Suppressor macrophage treated with lipopolysaccharide for 1 hour (primary cell): ENCODE measurements around the gene SEC23IP.

Source experiments
- DNase-seq, 3 donors: peaks; one replicate each; pipeline ENCODE4 v3.0.0-alpha.2; 2020 to 2022

The SEC23IP gene

GRCh38 chr10:119942973-119943372, 50.4 kb downstream of the SEC23IP start:
- DNase-seq, result no peak

DNA sequence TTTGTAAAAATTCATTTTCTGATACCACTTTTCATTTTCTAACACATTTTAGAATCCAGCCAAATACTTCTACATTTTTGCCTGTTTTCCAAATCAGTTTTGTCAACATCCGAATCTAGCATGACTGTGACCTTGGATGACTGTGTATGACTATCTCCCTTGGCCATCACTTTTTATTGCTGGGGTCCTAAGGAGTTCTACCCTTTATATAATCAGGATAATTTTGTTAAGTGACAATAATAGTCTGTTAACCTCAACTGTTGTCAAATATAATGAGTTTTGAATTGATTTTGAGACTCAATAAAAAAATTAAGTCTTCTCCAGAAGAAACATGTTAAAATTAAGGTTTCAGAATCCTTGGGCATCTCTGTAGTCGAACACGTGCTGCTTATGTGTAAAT, 53.3 kb downstream of the SEC23IP start:
- DNase-seq, result no peak

DNA sequence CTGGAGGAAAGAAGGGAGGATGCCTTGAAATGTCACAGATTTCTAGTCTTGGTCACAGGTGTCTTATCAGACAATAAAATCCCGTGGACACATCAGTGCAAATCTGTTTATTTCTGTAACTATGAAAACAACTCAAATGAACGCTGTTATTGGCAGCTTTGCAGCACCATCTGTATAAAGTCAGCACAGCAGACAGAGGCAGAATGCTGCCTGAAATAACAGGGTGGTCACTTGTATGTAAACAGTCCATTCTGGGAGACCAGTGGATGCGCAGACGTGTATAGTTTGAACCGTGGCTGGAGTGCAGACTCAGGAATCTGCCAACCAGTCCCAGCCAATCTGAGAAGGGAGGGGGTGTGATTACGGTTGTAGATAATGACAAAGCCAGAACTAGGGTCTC, 54.8 kb downstream of the SEC23IP start:
- no peak for DNase-seq

GRCh38 chr10:119957451-119957850, 64.9 kb downstream of the SEC23IP start:
- DNase-seq, result no peak

GRCh38 chr10:119962837-119963236, 70.3 kb downstream of the SEC23IP start:
- DNase-seq, result no peak

DNA sequence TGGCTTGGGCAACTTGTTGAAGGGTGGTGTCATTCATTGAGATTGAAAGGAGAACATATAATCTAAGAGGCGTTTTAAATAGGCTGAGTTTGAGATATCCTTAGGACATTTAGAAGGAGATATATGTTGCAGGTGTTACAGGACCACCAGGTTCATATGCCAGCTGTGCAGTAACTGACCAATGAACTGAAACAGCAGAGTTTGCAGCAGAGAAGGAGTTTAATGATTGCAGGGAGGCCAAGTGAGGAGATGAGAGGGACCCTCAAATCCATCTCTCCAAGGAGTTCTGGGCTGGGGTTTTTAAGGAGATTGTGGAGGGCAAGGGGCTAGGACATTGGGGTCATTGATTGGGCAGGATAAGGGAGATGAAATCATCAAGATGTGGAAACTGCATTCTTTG, 74.5 kb downstream of the SEC23IP start:
- DNase-seq, result no peak

DNA sequence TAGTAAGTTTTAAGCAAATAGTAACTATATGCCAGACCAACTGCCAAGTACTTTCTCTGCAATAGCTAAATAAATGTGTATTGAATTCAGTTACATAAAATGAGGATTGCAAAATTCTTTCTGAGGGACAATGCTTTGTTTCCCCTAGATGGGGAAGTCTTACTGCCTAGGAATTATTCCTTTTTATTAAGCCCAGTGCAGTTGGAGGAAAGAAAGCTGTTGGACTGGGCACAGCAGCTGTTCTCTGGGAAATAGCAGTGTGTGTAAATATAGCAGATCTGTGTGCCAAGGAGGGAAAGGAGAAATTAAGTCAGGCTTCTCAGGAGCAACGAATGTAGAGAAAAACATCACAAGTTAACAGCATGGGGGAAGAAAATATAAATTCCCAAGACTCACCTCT, 77.1 kb downstream of the SEC23IP start:
- no peak for DNase-seq

DNA sequence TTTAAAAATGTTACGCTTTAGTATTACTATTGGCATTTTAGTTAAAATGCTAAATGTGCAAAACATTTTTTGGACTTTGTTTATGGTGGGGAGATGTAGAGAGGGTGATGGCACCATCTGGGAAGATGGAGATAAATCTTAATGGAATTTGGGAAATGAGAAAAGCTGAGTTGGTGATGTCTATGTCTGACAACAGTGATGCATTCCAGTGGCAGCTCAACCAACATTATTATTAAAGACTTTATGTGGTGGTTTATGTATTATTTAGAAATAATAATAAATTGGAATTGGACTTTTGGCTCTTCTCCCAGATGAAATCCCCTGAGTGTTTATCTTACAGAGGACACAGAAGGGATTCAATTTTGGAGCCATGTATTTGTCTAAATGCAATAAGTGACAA, 77.6 kb downstream of the SEC23IP start:
- no peak for DNase-seq

DNA sequence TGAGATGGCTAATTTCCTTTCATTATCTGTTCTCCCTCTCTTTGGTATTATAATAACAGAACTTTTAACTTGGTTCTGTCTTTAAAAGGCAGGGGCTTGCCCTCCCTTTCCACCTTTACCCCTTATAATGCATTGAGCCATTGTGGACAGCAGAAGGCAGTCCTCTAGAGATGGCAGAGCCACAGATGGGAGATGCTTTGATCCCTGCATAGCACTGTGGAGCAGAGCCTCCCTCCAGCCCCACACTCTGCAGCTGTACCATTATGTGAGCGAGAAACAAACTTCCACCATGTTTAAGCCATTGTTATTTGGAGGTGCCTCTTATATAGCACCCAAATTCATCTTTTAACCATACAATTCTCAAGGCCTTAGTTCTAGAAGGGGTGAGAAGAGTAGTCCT, 78.4 kb downstream of the SEC23IP start:
- DNase-seq, result no peak

- DNase-seq, result no peak
Observed at GRCh38 chr10:119973281-119973680, 80.8 kb downstream of the SEC23IP start.

DNA sequence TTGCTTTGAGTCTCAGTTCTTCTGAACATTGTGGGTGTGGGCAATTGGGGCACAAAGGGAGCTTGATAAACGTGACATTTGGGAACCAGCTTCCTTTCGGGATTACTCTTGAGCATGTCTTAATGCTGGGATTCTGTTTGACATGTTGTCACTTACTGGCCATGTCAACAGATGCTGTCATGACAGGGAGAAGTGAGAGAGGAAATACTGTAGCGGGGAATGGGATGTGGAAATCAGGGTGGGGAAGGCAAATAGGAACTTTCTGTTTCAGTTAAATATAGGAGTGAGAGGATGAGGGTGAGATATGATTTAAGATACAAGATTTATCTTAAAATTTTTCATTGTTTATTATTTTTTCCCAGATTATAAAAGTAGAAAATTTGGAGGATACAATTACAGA, 83.9 kb downstream of the SEC23IP start:
- DNase-seq, result peak; percentile 34 to 44 (median 42)

DNA sequence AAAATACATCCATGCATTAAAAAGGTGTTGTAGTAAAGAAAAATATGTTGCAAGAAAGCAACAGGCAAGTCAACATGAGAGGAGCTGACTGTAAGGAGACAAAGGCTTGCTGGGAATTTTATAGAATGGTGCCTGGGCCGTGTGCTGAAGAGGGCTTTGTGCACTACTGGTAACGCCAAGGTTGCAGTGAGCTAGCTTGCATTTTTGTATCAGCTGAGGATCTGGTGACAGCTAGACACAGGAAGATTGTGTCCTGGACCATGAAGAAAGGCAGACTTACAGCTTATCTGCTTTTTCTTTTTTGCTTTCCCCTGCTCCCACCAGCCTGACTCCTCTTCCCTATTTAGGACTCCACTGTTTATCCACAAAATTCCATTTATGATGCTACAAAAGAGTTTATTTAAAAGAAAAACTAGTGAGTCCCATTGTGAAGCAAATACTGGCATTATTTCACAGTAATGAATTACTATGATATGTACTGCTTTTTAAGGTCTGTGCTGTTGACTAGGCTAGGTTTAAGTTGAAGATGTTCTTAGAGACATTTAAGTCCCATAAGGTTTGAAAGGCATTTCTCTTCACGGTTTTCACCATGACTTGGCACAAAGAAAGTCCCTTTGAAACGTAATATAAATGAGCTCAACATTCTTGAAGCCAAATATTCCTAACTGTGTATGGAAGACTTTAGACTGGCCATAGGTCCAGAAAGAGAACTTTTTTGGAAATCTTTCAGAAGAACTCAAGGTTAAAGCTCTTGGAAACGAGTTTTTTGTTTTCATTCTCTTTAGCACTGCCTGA, 88.6 kb downstream of the SEC23IP start:
- DNase-seq, result no peak

DNA sequence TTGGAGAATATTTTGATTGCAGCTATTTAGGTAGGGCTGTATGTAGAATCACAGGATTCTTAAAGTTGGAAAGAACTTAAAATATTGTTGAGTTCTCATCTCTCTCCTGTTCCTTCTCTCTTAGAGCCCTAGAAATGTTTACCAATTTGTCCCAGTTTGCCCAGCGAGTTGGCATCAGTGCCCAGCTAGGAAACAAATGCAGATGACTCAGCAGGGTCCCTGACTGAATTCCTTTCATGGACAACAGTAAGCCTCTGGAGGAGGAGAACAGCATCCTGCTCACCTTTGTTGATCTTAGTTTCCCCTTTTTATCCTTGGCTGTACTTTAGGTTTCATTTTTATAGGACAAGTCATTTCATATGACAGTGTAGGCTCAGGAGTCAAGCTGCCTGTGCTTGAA, 89.3 kb downstream of the SEC23IP start:
- no peak for DNase-seq

DNA sequence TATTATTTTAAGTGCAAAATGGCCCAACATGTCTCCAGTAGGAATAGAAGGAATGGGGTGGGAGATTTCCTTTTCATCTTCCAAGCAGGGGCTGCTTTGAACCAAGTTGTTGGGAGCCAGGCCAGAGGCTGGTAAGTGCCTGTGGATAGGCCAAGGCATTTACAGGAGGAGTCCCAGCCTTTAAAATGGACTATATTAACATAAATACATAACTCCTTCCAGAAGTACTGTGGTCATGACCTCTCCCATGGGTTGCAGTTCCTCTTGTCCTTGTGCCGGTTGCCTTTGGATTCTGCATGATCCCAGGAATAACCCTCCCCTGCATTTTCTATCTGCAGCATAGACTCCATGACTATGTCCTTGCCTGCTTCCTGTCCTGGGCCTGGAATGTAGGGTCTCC, 95.8 kb downstream of the SEC23IP start:
- no peak for DNase-seq

DNA sequence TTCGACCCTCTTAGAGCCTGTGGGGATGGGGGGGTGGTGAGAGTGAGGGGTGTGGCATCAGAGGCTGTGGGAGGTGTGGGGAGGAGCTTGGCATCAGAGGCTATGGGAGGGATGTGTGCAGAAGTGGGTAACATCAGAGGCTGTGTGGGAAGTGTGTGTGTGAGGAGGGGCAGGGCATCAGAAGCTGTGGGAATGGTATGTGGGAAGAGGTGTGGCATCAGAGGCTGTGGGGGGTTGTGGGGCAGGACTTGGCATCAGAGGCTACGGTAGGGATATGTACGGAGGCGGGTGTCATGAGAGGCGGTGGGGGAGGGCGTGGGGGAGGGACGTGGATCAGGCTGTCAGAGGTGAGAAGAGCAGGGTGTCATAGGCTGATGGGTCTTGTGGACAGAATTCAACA, 97.4 kb downstream of the SEC23IP start:
- no peak for DNase-seq

DNA sequence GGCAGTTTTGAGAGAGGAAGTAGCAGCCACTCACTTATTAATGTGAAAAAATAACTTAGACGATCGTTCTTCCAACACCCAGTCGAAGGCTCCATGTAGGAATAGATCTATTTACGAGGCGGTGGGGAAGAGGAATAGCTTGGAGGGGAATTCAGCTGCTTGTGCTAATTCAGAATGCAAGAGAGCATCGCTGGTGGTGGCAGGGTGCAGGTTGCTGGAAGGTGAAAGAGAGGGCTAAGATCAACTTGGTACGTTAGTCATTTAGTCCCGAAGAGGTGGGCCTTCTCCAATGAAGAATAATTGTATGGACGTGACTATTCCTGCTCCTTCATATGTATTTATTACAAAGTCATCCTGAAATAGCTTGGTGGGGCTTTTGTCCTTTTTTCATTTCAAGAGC, 98.5 kb downstream of the SEC23IP start:
- DNase-seq, result no peak

DNA sequence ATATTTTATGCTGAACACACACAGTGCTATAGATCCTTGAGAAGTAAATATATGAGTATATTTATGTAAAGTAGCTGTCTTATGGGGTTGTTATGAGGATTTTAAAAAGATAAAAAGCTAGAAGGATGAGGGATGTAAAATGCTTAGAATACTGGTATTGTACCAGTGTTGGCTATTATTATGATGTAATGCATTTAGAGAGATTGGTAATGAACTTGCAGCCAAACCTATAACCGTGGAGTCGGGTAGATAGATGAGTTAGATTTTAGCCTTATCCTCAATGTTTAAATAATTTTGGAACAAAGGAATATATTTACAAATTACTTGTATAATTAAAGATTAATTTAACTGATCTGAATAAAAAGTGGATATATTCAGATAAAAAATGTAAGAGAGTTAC, 99.3 kb downstream of the SEC23IP start:
- no peak for DNase-seq
